ENCODE measurements around the gene LRRC28. TPM values are rescaled to one million over a fixed set of nuclear protein-coding genes. Genes with fewer than 3 reads are reported as not detected.

Gene LRRC28
- total RNA-seq, 2 experiments from 2014 or later: 14.0 to 16.1 TPM

GRCh38 chr15:99409097-99409473 is 157.8 kb downstream of the LRRC28 start:
- ChIA-PET POLR2A (interaction anchor here (1.4 kb wide), 1 partner anchor 296 kb away, joined by 3 read pairs; no protein-coding TSS in a partner anchor), CTCF (interaction anchor here (0.8 to 4.1 kb wide), 3 partner anchors 46 to 295 kb away, joined by 3 to 24 read pairs (median 3); no protein-coding TSS in a partner anchor)
- Mint-ChIP-seq H3K27ac (no peak overlapping the region), H3K36me3 (ENCODE audit: low read depth) (no peaks in the 10 kb centered on the region), H3K27me3 (no peaks in the 10 kb centered on the region), H3K9me3 (no peaks in the 10 kb centered on the region), H3K4me3 (no peak overlapping the region), H3K4me1 (ENCODE audit: low read depth) (peaks cover 4% of the 10 kb centered on the region)
- DNase-seq: peak; percentile 51
- peak; percentile 74 for ATAC-seq
- intact Hi-C loops (cut with micrococcal nuclease): no loop called here
- no peak for TF ChIP-seq CTCF (IDR thresholded peaks at IDR 0.05)

- H3K9me3 Mint-ChIP-seq: no peaks in the 10 kb centered on the region
- DNase-seq (no peak), ATAC-seq (no peak)
- CTCF ChIA-PET: interaction anchor here (0.7 to 4.1 kb wide), 4 partner anchors 20 to 295 kb away, joined by 3 to 24 read pairs (median 3); no protein-coding TSS in a partner anchor
- H3K27ac Mint-ChIP-seq: no peak overlapping the region
- no peak overlapping the region for H3K4me3 Mint-ChIP-seq
- TF ChIP-seq CTCF (IDR thresholded peaks at IDR 0.05): no peak
- no peaks in the 10 kb centered on the region for H3K27me3 Mint-ChIP-seq
- POLR2A ChIA-PET: no interaction called here
- peaks cover 4% of the 10 kb centered on the region for H3K4me1 Mint-ChIP-seq (ENCODE audit: low read depth)
- no peaks in the 10 kb centered on the region for H3K36me3 Mint-ChIP-seq (ENCODE audit: low read depth)
- intact Hi-C loops (cut with micrococcal nuclease): no loop called here
Observed at GRCh38 chr15:99409560-99409959, 158.3 kb downstream of the LRRC28 start.

GRCh38 chr15:99410477-99410876 is 159.2 kb downstream of the LRRC28 start:
- Mint-ChIP-seq H3K9me3 (no peaks in the 10 kb centered on the region), H3K36me3 (ENCODE audit: low read depth) (no peaks in the 10 kb centered on the region), H3K4me3 (no peak overlapping the region), H3K27me3 (no peaks in the 10 kb centered on the region), H3K27ac (no peak overlapping the region), H3K4me1 (ENCODE audit: low read depth) (peaks cover 4% of the 10 kb centered on the region)
- ChIA-PET POLR2A (interaction anchor here (0.6 kb wide), 1 partner anchor 217 kb away, joined by 3 read pairs; no protein-coding TSS in a partner anchor), CTCF (interaction anchor here (1.4 to 4.1 kb wide), 2 partner anchors 13 to 294 kb away, joined by 3 to 24 read pairs; no protein-coding TSS in a partner anchor)
- intact Hi-C loops (cut with micrococcal nuclease): no loop called here
- no peak for TF ChIP-seq CTCF (IDR thresholded peaks at IDR 0.05)
- DNase-seq (no peak), ATAC-seq (peak; percentile 27)

- ATAC-seq (no peak), DNase-seq (no peak)
- no peaks in the 10 kb centered on the region for H3K27me3 Mint-ChIP-seq
- H3K9me3 Mint-ChIP-seq: no peaks in the 10 kb centered on the region
- ChIA-PET POLR2A (no interaction called here), CTCF (interaction anchor here (1.4 to 4.1 kb wide), 2 partner anchors 12 to 293 kb away, joined by 3 to 24 read pairs; no protein-coding TSS in a partner anchor)
- no peak overlapping the region for H3K27ac Mint-ChIP-seq
- peaks cover 4% of the 10 kb centered on the region for H3K4me1 Mint-ChIP-seq (ENCODE audit: low read depth)
- H3K4me3 Mint-ChIP-seq: no peak overlapping the region
- intact Hi-C loops (cut with micrococcal nuclease): no loop called here
- TF ChIP-seq CTCF (IDR thresholded peaks at IDR 0.05): no peak
- H3K36me3 Mint-ChIP-seq (ENCODE audit: low read depth): no peaks in the 10 kb centered on the region
Observed at GRCh38 chr15:99411234-99411633, 160.0 kb downstream of the LRRC28 start.

- CTCF ChIA-PET: interaction anchor here (4.1 kb wide), 1 partner anchor 292 kb away, joined by 24 read pairs; no protein-coding TSS in a partner anchor
- no peak for ATAC-seq
- intact Hi-C loops (cut with micrococcal nuclease): no loop called here
- no peaks in the 10 kb centered on the region for H3K27me3 Mint-ChIP-seq
- H3K9me3 Mint-ChIP-seq: no peaks in the 10 kb centered on the region
- no peak overlapping the region for H3K27ac Mint-ChIP-seq
- no peak overlapping the region for H3K4me3 Mint-ChIP-seq
- peaks cover 4% of the 10 kb centered on the region for H3K4me1 Mint-ChIP-seq (ENCODE audit: low read depth)
- H3K36me3 Mint-ChIP-seq (ENCODE audit: low read depth): no peaks in the 10 kb centered on the region
- TF ChIP-seq CTCF (IDR thresholded peaks at IDR 0.05): no peak
- no peak for DNase-seq
- POLR2A ChIA-PET: no interaction called here
Observed at GRCh38 chr15:99412082-99412481, 160.8 kb downstream of the LRRC28 start.

Data from activated CD8-positive, alpha-beta T cell treated with anti-CD3 and anti-CD28 coated beads for 36 hours (primary cell).